CD4-positive, alpha-beta T cell (primary cell): Measurements from ENCODE around the gene TAF5L. TPM values are rescaled to one million over a fixed set of nuclear protein-coding genes. Genes with fewer than 3 reads are reported as not detected.
A peak's percentile ranks its signal among the peaks of the same experiment; 100 is the strongest.

Source experiments
- ATAC-seq: fragments of 200-7000 bp; cut with Tn5 transposase; one replicate; pipeline ENCODE4 v1.10.0; 2022; ENCODE audit warnings: mild to moderate bottlenecking; ENCODE audit not compliant: poor library complexity
- CTCF ChIA-PET: fragments of 350-600 bp; sonication (Branson Sonifier 250); formaldehyde crosslinking; loops from one replicate; lab custom pipeline; 2021; ENCODE audit warnings: antibody characterized with exemption, inconsistent platforms; lab: Charles Lee
- POLR2A ChIA-PET: fragments of 350-600 bp; sonication (Branson Sonifier 250); formaldehyde crosslinking; loops from one replicate; lab custom pipeline; 2021; ENCODE audit warnings: antibody characterized with exemption, inconsistent platforms; lab: Charles Lee
- DNase-seq, 14 experiments: peaks; one replicate each; pipeline ENCODE4 v3.0.0-alpha.2; 2013 to 2020; ENCODE audit warnings: mixed read lengths in 2 of 14
- H3K27ac ChIP-seq, 2 donors: one replicate each; pipeline versions ENCODE4 v1.5.1 to v1.7.0; 2013; ENCODE audit warnings: low read length in 2 of 2, low read depth in 1 of 2, mild to moderate bottlenecking in 1 of 2
- H3K27me3 ChIP-seq, 2 experiments: 1 replicate in 1 of 2; 2 replicates in 1 of 2; pipeline versions ENCODE4 v1.6.1 to v1.7.0; 2013; ENCODE audit warnings: low read length in 2 of 2, control low read depth in 1 of 2, mild to moderate bottlenecking in 1 of 2, moderate library complexity in 1 of 2; ENCODE audit not compliant: insufficient read depth in 2 of 2, control insufficient read depth in 1 of 2
- H3K36me3 ChIP-seq: one replicate; pipeline ENCODE4 v1.6.1; 2013; ENCODE audit warnings: low read length, control low read depth; ENCODE audit not compliant: insufficient read depth
- H3K4me1 ChIP-seq: one replicate; pipeline ENCODE4 v1.6.1; 2013; ENCODE audit warnings: low read length, control low read depth; ENCODE audit not compliant: insufficient read depth
- H3K4me3 ChIP-seq: one replicate; pipeline ENCODE4 v1.5.1; 2013; ENCODE audit warnings: mild to moderate bottlenecking, low read length, moderate library complexity
- H3K9me3 ChIP-seq, 2 experiments: 1 replicate in 1 of 2; 2 replicates in 1 of 2; pipeline versions ENCODE4 v1.6.1 to v1.7.0; 2013; ENCODE audit warnings: low read length in 2 of 2, mild to moderate bottlenecking in 2 of 2, control low read depth in 1 of 2, moderate library complexity in 1 of 2; ENCODE audit not compliant: control insufficient read depth in 1 of 2, insufficient read depth in 1 of 2
- H3K27ac Mint-ChIP-seq: one replicate; pipeline ENCODE4 v1.8.0; 2020; ENCODE audit warnings: mixed read lengths
- H3K27me3 Mint-ChIP-seq: one replicate; pipeline ENCODE4 v1.8.0; 2021; ENCODE audit warnings: mixed read lengths
- H3K36me3 Mint-ChIP-seq: one replicate; pipeline ENCODE4 v1.8.0; 2021; ENCODE audit warnings: low read depth, mixed read lengths
- H3K4me1 Mint-ChIP-seq: one replicate; pipeline ENCODE4 v1.8.0; 2021; ENCODE audit warnings: low read depth, mixed read lengths
- H3K4me3 Mint-ChIP-seq: one replicate; pipeline ENCODE4 v1.8.0; 2020; ENCODE audit warnings: mild to moderate bottlenecking, mixed read lengths
- H3K9me3 Mint-ChIP-seq: one replicate; pipeline ENCODE4 v1.8.0; 2020; ENCODE audit warnings: mixed read lengths
- CTCF ChIP-seq: fragments of 200-600 bp; IDR thresholded peaks from one replicate; pipeline ENCODE4 v1.8.0; 2022; ENCODE audit warnings: antibody characterized with exemption, mild to moderate bottlenecking
- intact Hi-C, 2 experiments: fragments of 100-400 bp; cut with DNase I in 1 of 2; cut with micrococcal nuclease in 1 of 2; formaldehyde crosslinking; loops; one replicate each; pipeline versions ENCODE4 v1.15.1 to v1.9.0; 2023 to 2025; cut with DNase I, micrococcal nuclease
- total RNA-seq, 174 experiments: library from RNA in 2 of 174; stranded (reverse) in 2 of 174; gene quantifications; one replicate each; pipeline ENCODE4 v1.2.3 and lab custom pipeline; 2021 to 2026

The TAF5L gene
- total RNA-seq, 2 experiments from 2014 or later: 19.5 to 21.9 TPM

- ATAC-seq: no peak
- Histone ChIP-seq H3K36me3 (no peaks in the 10 kb centered on the region), H3K9me3 (no peaks in the 10 kb centered on the region), H3K4me3 (no peak overlapping the region), H3K27me3 (no peaks in the 10 kb centered on the region), H3K27ac (no peak overlapping the region), H3K4me1 (peaks cover 19% of the 10 kb centered on the region)
- Mint-ChIP-seq H3K4me1 (peaks cover 3% of the 10 kb centered on the region), H3K36me3 (no peaks in the 10 kb centered on the region), H3K9me3 (no peaks in the 10 kb centered on the region), H3K27me3 (no peaks in the 10 kb centered on the region), H3K27ac (no peak overlapping the region), H3K4me3 (no peak overlapping the region)
- POLR2A ChIA-PET: no interaction called here
- DNase-seq: peak in 1 of 14 experiments; percentile 0
- intact Hi-C loops: no loop called here
- CTCF ChIA-PET: no interaction called here
- TF ChIP-seq CTCF: no peak
These were observed 40.7 kb upstream of the TAF5L start for GRCh38 chr1:229666585-229666984.

GRCh38 chr1:229665912-229666558 is 40.1 kb upstream of the TAF5L start:
- CTCF ChIA-PET: no interaction called here
- no peaks in the 10 kb centered on the region for H3K27me3 Mint-ChIP-seq

GRCh38 chr1:229664133-229664689 is 38.3 kb upstream of the TAF5L start:
- no peak overlapping the region for H3K4me3 Mint-ChIP-seq
- H3K9me3 Mint-ChIP-seq: no peaks in the 10 kb centered on the region
- Histone ChIP-seq H3K4me3 (no peak overlapping the region), H3K36me3 (peaks cover 10% of the 10 kb centered on the region), H3K27me3 (no peaks in the 10 kb centered on the region), H3K27ac (peak overlapping the region in 1 of 2 donors; percentile 31), H3K4me1 (peaks cover 24% of the 10 kb centered on the region), H3K9me3 (no peaks in the 10 kb centered on the region)
- CTCF ChIA-PET: interaction anchor here (0.6 kb wide), 1 partner anchor 641 kb away, joined by 3 read pairs; no protein-coding TSS in a partner anchor
- ATAC-seq (peak; percentile 57), DNase-seq (peak; percentile 53 to 88 (median 72))
- no peaks in the 10 kb centered on the region for H3K27me3 Mint-ChIP-seq
- no peak for TF ChIP-seq CTCF
- POLR2A ChIA-PET: no interaction called here
- peaks cover 13% of the 10 kb centered on the region for H3K36me3 Mint-ChIP-seq
- peaks cover 6% of the 10 kb centered on the region for H3K4me1 Mint-ChIP-seq
- no peak overlapping the region for H3K27ac Mint-ChIP-seq
- intact Hi-C loops: loop anchor here in 1 of 2 experiments (5.0 kb wide), 1 partner anchor 443 kb away; no protein-coding TSS in a partner anchor

More at GRCh38 chr1:229665912-229666558, 40.1 kb upstream of the TAF5L start:
- ATAC-seq: no peak
- no peaks in the 10 kb centered on the region for H3K9me3 ChIP-seq
- peaks cover 24% of the 10 kb centered on the region for H3K4me1 ChIP-seq
- no peaks in the 10 kb centered on the region for H3K27me3 ChIP-seq
- H3K27ac ChIP-seq: no peak overlapping the region
- intact Hi-C loops: no loop called here
- H3K4me3 ChIP-seq: no peak overlapping the region
- Mint-ChIP-seq H3K4me3 (no peak overlapping the region), H3K9me3 (no peaks in the 10 kb centered on the region), H3K36me3 (peaks cover 5% of the 10 kb centered on the region), H3K27ac (no peak overlapping the region), H3K4me1 (peaks cover 6% of the 10 kb centered on the region)
- H3K36me3 ChIP-seq: no peaks in the 10 kb centered on the region
- peak in 1 of 14 experiments; percentile 1 for DNase-seq
- TF ChIP-seq CTCF: no peak
- POLR2A ChIA-PET: no interaction called here
